Esophagus muscularis mucosa (tissue), 3 donors: ENCODE data around the gene IGF2R.

Experiments used
- CTCF ChIP-seq, 3 experiments: fragments of 200-600 bp in 2 of 3; fragments of 450-650 bp in 1 of 3; sonication (generic) in 2 of 3; IDR thresholded peaks; one replicate each; pipeline ENCODE4 v1.5.1; 2017 to 2019; ENCODE audit warnings: antibody characterized with exemption in 3 of 3, mild to moderate bottlenecking in 2 of 3, moderate library complexity in 1 of 3
- POLR2A ChIP-seq: fragments of 450-650 bp; IDR thresholded peaks from one replicate; pipeline ENCODE4 v1.6.1; 2017; ENCODE audit warnings: antibody characterized with exemption, moderate library complexity, mild to moderate bottlenecking, low read depth
- POLR2AphosphoS5 ChIP-seq, 2 donors: sonication (generic); formaldehyde crosslinking; IDR thresholded peaks; one replicate each; pipeline ENCODE4 v1.6.1; 2017; ENCODE audit warnings: antibody characterized with exemption in 2 of 2

GRCh38 chr6:160077024-160077423 is 108.1 kb downstream of the IGF2R start:
- TF ChIP-seq CTCF (IDR thresholded peaks at IDR 0.05) (no peak), POLR2AphosphoS5 (IDR thresholded peaks at IDR 0.05) (no peak), POLR2A (no peak)
